ENCODE data around the gene NAE1. TPM values are rescaled to one million over a fixed set of nuclear protein-coding genes. Genes with fewer than 3 reads are reported as not detected.

Gene NAE1
- total RNA-seq, 2 experiments from 2014 or later, result 76.5 to 78.2 TPM

- H3K4me1 Mint-ChIP-seq, result no peaks in the 10 kb centered on the region
- no peak overlapping the region for H3K4me3 Mint-ChIP-seq
- no peaks in the 10 kb centered on the region for H3K9me3 Mint-ChIP-seq
Measured at GRCh38 chr16:66787427-66787826, 43.3 kb downstream of the NAE1 start.

GRCh38 chr16:66786551-66786950, 44.2 kb downstream of the NAE1 start:
- ChIA-PET POLR2A (no interaction called here), CTCF (no interaction called here)
- H3K4me3 Mint-ChIP-seq, result no peak overlapping the region
- no peak for DNase-seq
- no peak overlapping the region for H3K27ac Mint-ChIP-seq
- H3K9me3 Mint-ChIP-seq, result no peaks in the 10 kb centered on the region
- H3K36me3 Mint-ChIP-seq (ENCODE audit: low read depth), result no peaks in the 10 kb centered on the region
- H3K4me1 Mint-ChIP-seq, result no peaks in the 10 kb centered on the region
- peaks cover 5% of the 10 kb centered on the region for H3K27me3 Mint-ChIP-seq

More at GRCh38 chr16:66787427-66787826, 43.3 kb downstream of the NAE1 start:
- H3K27ac Mint-ChIP-seq, result no peak overlapping the region
- DNase-seq, result no peak
- CTCF ChIA-PET, result no interaction called here
- peaks cover 9% of the 10 kb centered on the region for H3K27me3 Mint-ChIP-seq
- no peaks in the 10 kb centered on the region for H3K36me3 Mint-ChIP-seq (ENCODE audit: low read depth)
- POLR2A ChIA-PET, result no interaction called here

- DNase-seq, result no peak
- H3K36me3 Mint-ChIP-seq (ENCODE audit: low read depth), result no peaks in the 10 kb centered on the region
- no peaks in the 10 kb centered on the region for H3K9me3 Mint-ChIP-seq
- POLR2A ChIA-PET, result no interaction called here
- H3K4me1 Mint-ChIP-seq, result no peaks in the 10 kb centered on the region
- no peaks in the 10 kb centered on the region for H3K27me3 Mint-ChIP-seq
- CTCF ChIA-PET, result interaction anchor here (1.3 to 1.7 kb wide), 4 partner anchors 24 to 97 kb away, joined by 3 to 7 read pairs (median 5); partner anchors contain the start of gene NAE1
- no peak overlapping the region for H3K4me3 Mint-ChIP-seq
- no peak overlapping the region for H3K27ac Mint-ChIP-seq
Measured at GRCh38 chr16:66776457-66776856, 54.3 kb downstream of the NAE1 start.

- no peaks in the 10 kb centered on the region for H3K27me3 Mint-ChIP-seq
- no peak for DNase-seq
- ChIA-PET POLR2A (no interaction called here), CTCF (interaction anchor here (1.9 kb wide), 1 partner anchor 23 kb away, joined by 4 read pairs; the partner anchor contains the start of gene DYNC1LI2)
- no peak overlapping the region for H3K27ac Mint-ChIP-seq
- no peaks in the 10 kb centered on the region for H3K9me3 Mint-ChIP-seq
- H3K36me3 Mint-ChIP-seq (ENCODE audit: low read depth), result no peaks in the 10 kb centered on the region
- no peaks in the 10 kb centered on the region for H3K4me1 Mint-ChIP-seq
- no peak overlapping the region for H3K4me3 Mint-ChIP-seq
Measured at GRCh38 chr16:66774981-66775380, 55.8 kb downstream of the NAE1 start.

- H3K27ac Mint-ChIP-seq, result no peak overlapping the region
- DNase-seq, result no peak
- H3K27me3 Mint-ChIP-seq, result peaks cover 8% of the 10 kb centered on the region
- CTCF ChIA-PET, result no interaction called here
- POLR2A ChIA-PET, result no interaction called here
- H3K4me3 Mint-ChIP-seq, result no peak overlapping the region
- no peaks in the 10 kb centered on the region for H3K36me3 Mint-ChIP-seq (ENCODE audit: low read depth)
- H3K9me3 Mint-ChIP-seq, result no peaks in the 10 kb centered on the region
- H3K4me1 Mint-ChIP-seq, result no peaks in the 10 kb centered on the region
Measured at GRCh38 chr16:66758086-66758485, 72.7 kb downstream of the NAE1 start.

GRCh38 chr16:66754819-66755218, 76.0 kb downstream of the NAE1 start:
- peaks cover 15% of the 10 kb centered on the region for H3K4me1 Mint-ChIP-seq
- ChIA-PET POLR2A (no interaction called here), CTCF (interaction anchor here (1.4 to 4.1 kb wide), 3 partner anchors 14 to 146 kb away, joined by 3 to 17 read pairs (median 10); partner anchors contain the start of gene NAE1)
- H3K27me3 Mint-ChIP-seq, result peaks cover 15% of the 10 kb centered on the region
- H3K9me3 Mint-ChIP-seq, result no peaks in the 10 kb centered on the region
- no peak overlapping the region for H3K27ac Mint-ChIP-seq
- DNase-seq, result no peak
- H3K4me3 Mint-ChIP-seq, result no peak overlapping the region
- H3K36me3 Mint-ChIP-seq (ENCODE audit: low read depth), result peaks cover 4% of the 10 kb centered on the region

- Mint-ChIP-seq H3K27ac (no peak overlapping the region), H3K9me3 (no peaks in the 10 kb centered on the region), H3K36me3 (ENCODE audit: low read depth) (peaks cover 7% of the 10 kb centered on the region), H3K4me3 (no peak overlapping the region), H3K27me3 (peaks cover 15% of the 10 kb centered on the region), H3K4me1 (peaks cover 21% of the 10 kb centered on the region)
- DNase-seq, result no peak
- ChIA-PET POLR2A (no interaction called here), CTCF (interaction anchor here (2.8 to 4.1 kb wide), 2 partner anchors 13 to 76 kb away, joined by 10 to 17 read pairs; partner anchors contain the start of gene NAE1)
Measured at GRCh38 chr16:66754211-66754610, 76.6 kb downstream of the NAE1 start.

- H3K4me1 Mint-ChIP-seq, result peaks cover 31% of the 10 kb centered on the region
- no peaks in the 10 kb centered on the region for H3K9me3 Mint-ChIP-seq
- H3K27me3 Mint-ChIP-seq, result peaks cover 15% of the 10 kb centered on the region
- DNase-seq, result no peak
- H3K36me3 Mint-ChIP-seq (ENCODE audit: low read depth), result peaks cover 16% of the 10 kb centered on the region
- ChIA-PET CTCF (interaction anchor here (1.1 to 3.4 kb wide), 9 partner anchors 9 to 189 kb away, joined by 3 to 18 read pairs (median 7); partner anchors contain the start of gene NAE1), POLR2A (interaction anchor here (1.2 to 2.6 kb wide), 3 partner anchors 14 to 346 kb away, joined by 3 to 8 read pairs (median 7); partner anchors contain the start of gene NAE1)
- H3K4me3 Mint-ChIP-seq, result no peak overlapping the region
- no peak overlapping the region for H3K27ac Mint-ChIP-seq
Measured at GRCh38 chr16:66752958-66753357, 77.8 kb downstream of the NAE1 start.

Other genes starting within 250 kb of the NAE1 start
- gene CMTM3, start 226.3 kb downstream of the NAE1 start, total RNA-seq, result 100 to 1,000 TPM; 111 TPM
- under 1 TPM; 0.53 to 0.58 TPM for gene CMTM4, start 134.2 kb downstream of the NAE1 start, total RNA-seq
- gene DYNC1LI2, start 79.4 kb downstream of the NAE1 start, total RNA-seq, result 10 to 100 TPM; 50.1 to 52.9 TPM
- under 1 TPM in 1 of 2 experiments, not detected in 1; 0.15 TPM for gene TERB1, start 29.4 kb downstream of the NAE1 start, total RNA-seq
- gene CA7, start 13.4 kb upstream of the NAE1 start, total RNA-seq, result under 1 TPM in 1 of 2 experiments, not detected in 1; 0.13 TPM
- 10 to 100 TPM; 30.7 to 33.9 TPM for gene PDP2, start 49.5 kb upstream of the NAE1 start, total RNA-seq
- gene CDH16, start 87.9 kb upstream of the NAE1 start, total RNA-seq, result not detected
- 1 to 10 TPM; 1.0 to 1.3 TPM for gene RRAD, start 94.6 kb upstream of the NAE1 start, total RNA-seq
- 100 to 1,000 TPM; 116 to 121 TPM for gene CIAO2B, start 103.4 kb upstream of the NAE1 start, total RNA-seq
- gene CES2, start 104.5 kb upstream of the NAE1 start, total RNA-seq, result 10 to 100 TPM; 32.9 to 33.5 TPM
- gene CES3, start 130.3 kb upstream of the NAE1 start, total RNA-seq, result 1 to 10 TPM; 6.1 to 6.3 TPM
- gene CES4A, start 157.6 kb upstream of the NAE1 start, total RNA-seq, result 10 to 100 TPM; 37.8 to 39.3 TPM
- gene CBFB, start 198.2 kb upstream of the NAE1 start, total RNA-seq, result 100 to 1,000 TPM; 236 to 238 TPM

Measured in activated CD4-positive, alpha-beta memory T cell treated with anti-CD3 and anti-CD28 coated beads, Interleukin-2, amount 10 ng/mL, durations not matched to agents 7 days and 5 days (primary cell).